GM20431 (cell line): ENCODE measurements around the gene GPX4.
"Not testable (repeated sequence)": the region's sequence is repeated elsewhere in the genome, so short reads cannot be mapped to it uniquely, and the experiment has no call there.

Experiments used
- in situ Hi-C: fragments of 300-500 bp; cut with MseI, MboI; formaldehyde crosslinking; loops from one replicate; pipeline ENCODE4 v1.15.0; 2020; ENCODE audit warnings: low sequenced_read_pairs; ENCODE audit not compliant: unreplicated experiment

The GPX4 gene

DNA sequence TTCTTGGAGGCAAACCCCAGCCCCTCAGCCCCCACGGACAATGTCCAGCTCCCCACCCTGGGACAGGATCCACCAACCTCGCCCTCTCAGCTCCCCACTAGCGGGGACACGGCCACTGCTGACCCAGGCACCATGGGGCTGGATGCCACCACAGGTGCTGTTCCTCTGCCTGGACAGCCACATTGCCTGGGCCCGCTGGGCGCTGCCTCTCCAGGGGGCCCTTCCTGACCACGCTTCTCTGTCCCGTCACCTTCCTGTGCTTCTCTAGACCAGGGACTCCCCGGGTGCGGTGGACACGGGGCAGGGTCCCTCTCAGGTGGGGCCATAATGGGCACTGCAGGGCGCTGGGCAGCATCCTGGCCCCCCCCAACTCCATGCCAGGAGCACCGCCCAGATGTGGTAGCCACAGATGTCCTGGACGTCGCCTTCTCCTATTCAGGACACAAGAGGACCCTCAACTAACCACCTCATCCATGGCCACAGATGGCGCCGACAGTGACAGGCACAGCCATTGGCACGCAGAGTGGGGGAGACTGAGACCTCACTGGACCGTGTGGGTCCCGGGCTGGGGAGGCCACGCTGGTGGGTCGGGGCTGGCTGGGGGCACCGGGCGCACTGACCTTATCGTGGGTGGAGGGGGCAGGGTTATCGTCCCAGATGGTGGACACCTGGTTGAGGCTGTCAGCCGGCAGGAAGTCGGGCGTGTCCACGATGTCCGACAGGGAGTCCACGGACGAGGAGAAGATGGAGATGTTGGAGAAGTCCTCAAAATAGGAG lies 23.4 kb downstream of the GPX4 start:
- in situ Hi-C loops: no loop called here

DNA sequence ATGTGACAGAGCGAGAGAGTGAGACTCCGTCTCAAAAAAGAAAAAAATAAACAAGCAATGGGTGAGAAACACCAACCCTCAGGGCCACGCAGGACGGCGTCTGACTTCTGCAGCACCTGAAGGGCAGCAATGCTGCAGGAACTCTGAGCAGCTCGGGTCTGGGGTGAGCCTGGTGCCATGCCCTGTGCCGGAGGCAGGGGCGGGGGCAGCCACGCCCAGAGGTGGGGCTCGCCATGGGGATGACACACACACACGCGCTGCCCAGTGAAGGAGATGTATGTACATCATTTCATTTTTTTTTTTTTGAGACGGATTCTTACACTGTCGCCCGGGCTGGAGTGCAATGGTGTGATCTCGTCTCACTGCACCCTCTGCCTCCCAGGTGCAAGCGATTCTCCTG lies 24.3 kb downstream of the GPX4 start:
- in situ Hi-C loops: no loop called here

DNA sequence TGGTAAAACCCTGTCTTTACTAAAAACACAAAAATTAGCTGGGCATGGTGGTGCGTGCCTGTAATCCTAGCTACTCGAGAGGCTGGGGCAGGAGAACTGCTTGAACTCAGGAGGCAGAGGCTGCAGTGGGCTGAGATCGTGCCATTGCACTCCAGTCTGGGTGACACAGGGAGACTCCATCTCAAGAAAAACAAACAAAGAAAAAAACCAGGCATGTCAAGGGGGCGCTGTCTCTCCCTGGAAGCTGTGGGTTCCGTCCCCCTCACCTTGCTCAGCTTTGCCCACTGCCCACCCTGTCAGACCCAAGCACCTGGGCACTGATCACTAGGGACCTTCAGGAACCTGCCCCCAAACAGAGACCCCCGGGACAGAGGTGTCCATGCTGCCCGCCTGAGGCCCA lies 25.3 kb downstream of the GPX4 start:
- in situ Hi-C loops: not testable (repeated sequence)

DNA sequence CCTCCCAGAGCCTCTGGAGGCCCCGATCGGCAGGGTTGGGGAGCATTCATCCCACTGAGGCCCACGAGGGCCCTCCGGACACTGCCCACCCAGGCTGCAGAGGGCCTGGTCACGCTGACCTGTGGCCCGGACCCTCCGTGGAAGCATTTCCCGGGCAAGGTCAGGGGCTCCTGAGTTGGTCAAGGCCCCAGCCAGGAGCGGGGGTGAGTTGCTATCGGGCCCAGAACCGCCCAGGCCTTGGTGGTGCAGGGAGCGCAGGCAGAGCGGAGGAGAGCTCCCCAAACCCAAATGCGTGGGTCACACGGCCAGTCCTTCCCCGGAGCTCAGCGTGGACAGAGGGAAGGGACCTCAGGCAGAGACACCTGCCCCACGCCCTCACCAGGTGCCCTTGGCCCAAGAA lies 25.7 kb downstream of the GPX4 start:
- in situ Hi-C loops: no loop called here

DNA sequence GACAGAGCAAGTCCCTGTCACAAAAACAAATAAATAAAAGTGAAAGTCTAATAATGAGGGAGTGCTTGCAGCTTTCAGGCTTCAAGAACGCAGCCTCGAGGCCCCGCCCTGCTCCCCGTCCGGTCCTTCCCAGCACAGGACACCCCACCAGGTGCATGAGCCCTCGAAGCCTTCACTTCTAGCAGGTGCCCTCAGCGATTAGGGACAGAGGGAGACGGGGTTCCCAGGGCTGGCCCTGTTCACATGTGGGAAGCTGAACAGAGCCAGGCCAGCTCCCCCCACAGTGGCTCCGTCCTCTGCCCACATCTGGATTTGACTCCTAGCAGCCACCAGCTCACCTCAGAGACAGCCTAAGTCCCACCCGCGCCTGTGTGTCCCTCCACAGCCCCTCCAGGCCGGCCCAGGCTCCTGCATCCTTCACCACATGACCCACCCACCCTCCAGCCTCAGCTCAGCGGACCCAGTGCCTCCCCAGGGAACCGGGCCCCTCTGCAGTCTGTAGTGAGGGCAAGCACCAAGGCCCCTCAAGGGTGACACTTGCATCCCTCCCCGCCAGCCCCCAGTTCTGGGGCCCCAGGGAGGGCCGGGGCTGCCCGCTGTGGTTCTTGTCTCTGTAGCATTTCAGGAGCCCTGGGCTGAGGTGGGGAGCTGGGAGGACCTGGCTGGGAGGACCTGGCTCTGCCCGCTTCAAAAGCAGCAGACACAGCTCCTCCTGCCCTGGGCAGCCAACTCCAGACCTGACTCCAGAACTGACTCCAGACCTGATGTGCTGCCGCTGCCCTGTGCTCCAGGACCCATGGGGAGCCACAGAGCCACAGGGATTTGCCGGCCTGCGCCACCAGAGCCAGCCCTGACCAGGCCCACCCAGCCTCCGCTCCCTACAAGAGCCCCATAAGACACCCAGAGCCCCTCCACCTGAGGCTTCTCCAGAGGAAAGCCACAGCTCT lies 27.2 kb downstream of the GPX4 start:
- in situ Hi-C loops: no loop called here

DNA sequence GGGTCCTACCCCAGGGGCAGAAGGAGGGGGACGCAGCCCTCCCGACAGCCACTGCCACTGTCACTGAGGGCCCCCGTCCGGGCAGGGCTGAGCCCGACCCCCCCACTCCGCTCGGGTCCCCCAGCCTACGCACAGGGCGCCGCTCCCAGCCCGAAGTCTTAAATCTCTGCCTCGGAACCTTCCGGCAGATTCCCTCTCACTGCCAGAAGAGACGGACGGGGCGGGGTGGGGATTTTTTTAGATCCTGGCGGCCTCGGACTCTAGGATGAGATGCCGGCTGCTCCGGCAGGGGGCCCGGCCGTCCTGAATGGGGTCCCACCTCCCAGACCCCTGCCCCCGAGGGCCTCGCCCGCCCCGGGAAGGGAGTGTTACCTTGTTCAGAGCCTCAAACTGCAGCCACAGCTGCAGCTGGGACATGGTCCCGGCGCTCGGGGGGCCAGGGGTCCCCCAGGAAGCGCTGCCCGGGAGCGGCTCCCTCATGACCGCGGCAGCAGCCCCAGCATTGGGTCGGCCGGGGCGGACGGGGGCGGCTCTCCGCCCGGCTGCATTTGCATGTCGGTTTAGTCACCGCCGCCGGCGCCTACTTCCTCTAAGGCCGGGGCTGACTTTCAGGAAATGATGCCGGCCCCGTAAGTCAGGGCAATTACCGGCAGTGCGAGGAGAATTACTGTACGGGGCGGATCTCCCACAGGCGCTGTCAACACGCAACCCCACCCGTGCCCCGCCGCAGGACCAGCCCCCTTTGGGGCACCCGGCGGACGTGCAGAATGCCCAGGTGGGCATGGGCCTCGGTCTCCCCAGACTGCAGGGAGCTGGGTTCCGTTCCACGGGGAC lies 28.1 kb downstream of the GPX4 start:
- in situ Hi-C loops: no loop called here

DNA sequence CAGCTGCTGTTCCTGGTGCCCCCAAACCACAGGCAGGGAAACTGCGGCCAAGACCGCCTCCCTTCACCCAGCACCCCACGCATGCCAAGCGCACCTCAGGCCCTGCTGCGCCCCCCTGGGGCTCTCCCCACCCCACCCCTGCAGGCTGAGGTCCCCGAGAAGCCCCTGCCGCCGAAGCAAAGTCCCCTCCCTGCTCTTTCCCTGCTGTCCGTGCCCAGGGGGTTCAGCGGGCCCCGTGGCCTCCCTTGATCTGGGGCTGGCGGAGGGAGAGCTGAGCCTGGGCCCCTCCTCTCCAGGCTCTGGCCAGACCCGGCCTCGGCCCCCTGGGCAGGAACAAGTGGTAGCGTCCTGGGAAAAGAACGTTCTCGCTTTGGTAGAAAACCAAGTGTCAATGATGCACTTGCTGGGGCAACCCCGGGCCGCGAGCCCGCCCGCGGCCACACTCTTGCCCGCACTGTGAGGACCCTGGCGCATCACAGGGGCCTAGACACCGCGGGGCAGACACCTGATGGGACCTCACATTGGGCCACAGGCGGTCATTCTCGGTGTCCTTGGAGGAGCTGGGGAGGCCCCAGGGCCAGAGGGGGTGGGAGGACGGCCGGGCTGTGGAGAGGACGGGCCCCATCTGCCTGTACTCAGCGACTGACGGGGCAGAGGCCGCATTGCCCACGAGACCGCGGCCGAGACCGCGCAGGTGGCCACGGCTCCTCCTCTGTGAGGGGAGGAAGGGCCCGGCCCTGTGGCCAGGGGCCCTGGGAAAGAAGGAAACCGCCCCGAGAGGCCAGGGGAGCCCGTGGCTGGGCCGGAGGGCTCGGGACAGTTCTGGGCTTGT lies 29.0 kb downstream of the GPX4 start:
- in situ Hi-C loops: no loop called here

DNA sequence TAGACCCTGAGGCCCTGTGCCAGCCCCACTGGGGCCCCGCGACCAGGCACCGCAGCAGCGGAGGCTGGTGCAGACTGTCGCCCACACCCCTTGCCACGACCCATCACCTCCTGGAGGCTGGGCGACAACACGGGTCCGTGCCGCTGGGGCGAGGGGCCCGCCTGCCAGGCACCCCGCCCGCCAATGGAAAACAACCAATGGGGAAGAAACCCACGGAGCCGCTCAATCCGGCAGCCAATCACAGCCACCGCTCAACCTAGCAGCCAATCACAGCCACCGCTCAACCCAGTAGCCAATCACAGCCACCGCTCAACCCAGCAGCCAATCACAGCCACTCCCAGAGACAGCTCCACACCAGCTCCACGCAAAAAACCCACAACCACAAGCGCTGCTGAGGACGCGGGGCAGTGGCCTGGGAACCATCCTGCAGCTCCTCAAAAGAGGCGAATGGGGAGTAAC lies 29.7 kb downstream of the GPX4 start:
- in situ Hi-C loops: no loop called here

DNA sequence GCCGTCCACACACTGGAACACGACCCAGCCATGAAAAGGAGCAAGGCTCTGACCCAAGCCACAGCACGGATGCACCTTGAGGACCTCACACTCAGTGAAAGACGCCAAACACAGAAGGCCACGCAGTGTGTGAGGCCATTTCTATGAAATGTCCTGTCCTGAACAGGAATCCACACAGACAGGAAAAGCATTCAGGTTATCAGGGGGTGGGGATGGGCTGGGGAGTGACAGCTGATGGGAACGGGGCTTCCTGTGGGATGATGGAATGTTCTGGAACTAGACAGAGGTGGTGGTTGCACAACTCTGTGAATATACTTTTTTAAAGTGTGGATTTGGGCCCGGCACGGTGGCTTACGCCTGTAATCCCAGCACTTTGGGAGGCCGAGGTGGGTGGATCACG lies 30.6 kb downstream of the GPX4 start:
- in situ Hi-C loops: no loop called here

DNA sequence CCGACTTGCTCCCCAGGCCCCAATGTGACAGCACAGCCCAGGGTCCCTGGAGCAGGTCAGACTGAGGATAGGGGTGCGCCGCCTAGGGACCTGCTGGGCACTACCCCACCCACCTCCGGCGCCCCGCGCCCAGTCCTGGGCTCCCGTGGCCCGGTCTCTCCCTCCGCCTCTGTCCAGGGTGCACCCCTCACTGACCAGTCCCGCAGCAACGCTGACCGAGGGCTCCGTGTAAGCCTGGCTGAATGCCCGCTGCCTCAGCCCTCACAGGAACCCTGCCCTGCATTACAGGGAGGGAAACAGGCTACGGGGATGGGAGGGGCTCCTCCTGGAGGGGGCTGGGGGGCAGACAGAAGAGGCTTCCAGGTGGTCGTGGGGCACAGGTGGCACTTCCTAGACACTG lies 31.7 kb downstream of the GPX4 start:
- in situ Hi-C loops: no loop called here

DNA sequence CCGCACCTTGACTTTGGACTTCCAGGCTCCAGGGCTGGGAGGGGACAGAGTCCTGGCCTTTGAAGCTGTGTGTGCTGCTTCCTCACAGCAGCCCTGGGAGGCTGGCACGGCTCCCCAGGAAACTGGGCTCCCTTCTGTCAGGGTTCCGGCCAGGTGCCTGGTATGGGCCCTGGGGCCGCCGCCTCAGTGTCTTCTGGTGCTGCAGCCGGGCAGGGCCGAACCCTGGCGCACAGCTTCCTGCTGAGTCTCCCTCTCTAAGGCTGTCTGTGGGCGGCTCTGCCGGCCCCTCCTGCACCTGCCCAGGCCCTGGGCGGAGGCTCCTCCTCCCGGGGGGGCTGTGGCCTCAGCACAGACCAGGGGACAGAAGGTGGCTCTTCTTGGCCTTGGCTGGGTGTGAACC lies 32.4 kb downstream of the GPX4 start:
- in situ Hi-C loops: no loop called here

DNA sequence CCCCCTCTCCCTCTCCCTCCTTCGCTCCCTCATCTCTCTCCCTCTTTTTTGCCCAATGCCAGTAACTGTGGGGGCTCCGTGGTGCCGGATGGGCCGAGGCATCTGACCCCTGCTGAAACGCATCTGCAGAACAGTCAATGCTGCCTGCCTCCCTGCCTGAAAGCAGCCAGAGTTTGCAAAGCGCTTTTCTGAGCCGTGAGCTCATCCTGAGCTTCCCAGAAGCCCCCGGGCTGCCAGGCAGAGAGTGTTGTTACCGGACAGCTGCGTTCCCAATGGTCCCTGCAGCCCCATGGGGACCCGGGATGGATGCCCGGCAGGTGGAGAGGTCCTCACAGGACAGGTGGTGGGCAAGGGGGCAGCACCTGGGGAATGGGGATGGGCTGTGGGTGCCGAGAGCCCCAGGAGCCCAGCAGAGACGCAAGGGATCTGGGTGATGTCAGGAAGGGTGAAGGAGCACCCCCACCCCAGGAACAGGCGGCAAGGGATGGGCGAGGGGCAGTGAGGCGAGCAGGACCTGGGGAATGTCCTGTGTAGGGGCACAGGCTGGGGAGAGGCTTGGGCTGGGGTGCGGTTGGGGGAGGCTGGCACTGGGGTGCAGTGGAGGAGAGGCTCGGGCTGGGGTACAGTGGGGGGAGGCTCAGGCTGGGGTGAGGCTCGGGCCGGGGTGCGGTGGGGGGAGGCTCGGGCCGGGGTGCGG lies 33.0 kb downstream of the GPX4 start:
- in situ Hi-C loops: no loop called here

DNA sequence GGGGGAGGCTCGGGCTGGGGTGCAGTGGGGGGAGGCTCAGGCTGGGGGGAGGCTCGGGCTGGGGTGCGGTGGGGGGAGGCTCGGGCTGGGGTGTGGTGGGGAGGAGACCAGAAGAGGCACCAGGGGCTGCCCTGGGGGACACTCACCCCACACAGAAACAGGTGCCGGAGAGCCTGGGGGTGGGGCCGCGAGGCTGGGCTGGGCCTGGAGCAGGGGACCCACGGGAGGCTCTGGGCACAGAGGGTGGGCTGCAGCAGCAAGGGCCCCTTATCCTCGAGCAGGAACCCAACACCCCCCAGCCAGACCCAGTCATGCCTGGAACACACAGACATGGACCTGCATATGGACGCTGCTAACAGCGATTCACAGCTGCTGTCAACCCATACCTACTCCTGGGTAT lies 34.3 kb downstream of the GPX4 start:
- in situ Hi-C loops: no loop called here

DNA sequence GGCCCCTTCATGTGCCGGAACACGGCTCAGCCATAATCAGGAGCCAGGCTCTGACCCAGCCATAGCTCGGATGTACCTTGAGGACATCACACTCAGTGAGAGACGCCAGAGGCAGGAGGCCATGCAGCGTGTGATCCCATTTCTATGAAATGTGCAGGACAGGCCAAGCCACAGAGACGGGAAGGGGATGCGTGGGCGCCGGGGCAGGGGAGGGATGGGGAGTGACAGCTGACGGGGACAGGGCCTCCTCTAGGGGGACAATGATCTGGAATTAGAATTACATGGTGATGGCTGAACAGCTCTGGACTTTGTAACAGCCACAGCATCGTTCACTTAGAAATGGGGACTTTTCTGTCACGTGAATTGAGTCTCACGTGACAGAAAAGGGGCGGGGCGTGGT lies 35.3 kb downstream of the GPX4 start:
- in situ Hi-C loops: no loop called here

DNA sequence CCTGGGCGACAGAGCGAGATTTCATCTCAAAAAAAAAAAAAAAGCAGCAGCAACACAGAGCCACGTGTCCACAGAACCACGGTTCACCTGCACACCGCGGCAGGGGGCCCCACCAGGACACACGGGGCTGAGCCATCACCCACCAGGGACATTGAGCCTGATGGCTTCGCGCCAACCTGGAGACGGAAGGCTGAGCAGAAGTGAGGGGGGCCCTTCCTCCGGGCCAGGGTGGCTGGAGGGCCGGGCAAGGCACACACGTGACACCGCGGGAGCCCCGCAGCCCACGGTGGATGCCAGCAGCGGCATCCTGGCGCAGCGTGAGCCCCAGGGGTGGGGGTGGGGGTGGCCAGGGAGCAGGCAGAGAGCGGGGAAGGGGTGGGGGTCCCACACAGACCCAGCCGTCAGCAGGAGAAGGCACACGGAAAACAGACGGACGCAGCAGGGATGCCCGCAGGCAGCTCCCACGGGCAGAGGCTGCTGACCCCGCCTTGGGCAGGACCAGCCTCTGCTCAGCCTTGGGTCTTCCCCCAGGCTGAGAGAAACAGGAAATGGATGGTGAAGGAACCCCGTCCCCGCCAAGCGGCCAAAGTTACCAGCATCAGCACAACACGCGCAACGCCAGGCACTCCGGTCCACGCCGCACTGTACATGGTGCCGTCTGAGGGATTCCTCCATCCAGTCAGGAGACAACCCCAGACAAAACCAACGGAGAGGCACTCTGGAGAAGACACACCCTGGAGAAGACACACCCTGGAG lies 36.7 kb downstream of the GPX4 start:
- in situ Hi-C loops: no loop called here

DNA sequence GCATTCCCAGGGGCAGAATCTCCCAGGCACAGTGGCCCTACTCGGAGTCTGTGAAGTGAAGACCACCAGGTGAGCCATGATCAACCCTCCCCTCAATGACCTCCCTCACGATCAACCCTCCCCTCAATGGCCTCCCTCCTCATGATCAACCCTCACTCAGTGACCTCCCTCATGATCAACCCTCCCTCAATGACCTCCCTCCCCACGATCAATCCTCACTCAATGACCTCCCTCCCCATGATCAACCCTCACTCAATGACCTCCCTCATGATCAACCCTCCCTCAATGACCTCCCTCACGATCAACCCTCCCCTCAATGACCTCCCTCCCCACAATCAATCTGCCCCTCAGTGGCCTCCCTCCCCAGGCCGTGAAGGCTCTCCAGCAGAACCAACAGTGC lies 38.1 kb downstream of the GPX4 start:
- in situ Hi-C loops: no loop called here

DNA sequence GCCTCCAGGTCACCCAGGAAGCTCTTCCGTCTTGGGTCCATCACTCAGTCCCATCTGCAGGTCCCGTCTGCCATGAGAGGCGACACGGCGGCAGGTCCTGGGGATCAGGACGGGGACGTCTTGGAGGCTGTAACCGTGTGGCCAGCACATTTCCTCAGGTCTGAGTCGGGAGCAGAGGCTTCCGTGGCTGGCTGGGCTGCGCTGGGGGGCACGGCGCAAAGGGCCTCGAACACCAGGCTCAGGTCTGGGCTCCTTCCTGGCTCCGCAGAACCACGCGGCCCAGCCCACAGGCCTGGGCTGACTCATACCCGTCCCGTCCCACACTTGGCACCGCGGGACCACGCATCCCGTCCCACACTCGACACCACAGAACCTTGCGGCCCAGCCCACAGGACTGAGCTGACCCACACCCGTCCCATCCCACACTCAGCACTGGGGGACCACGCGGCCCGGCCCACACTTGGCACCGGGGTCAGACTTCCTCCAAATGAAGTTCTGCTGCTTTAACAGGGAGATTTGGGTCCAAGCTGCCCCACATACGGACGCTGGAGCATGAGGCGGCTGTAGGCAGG lies 40.1 kb downstream of the GPX4 start:
- in situ Hi-C loops: no loop called here

DNA sequence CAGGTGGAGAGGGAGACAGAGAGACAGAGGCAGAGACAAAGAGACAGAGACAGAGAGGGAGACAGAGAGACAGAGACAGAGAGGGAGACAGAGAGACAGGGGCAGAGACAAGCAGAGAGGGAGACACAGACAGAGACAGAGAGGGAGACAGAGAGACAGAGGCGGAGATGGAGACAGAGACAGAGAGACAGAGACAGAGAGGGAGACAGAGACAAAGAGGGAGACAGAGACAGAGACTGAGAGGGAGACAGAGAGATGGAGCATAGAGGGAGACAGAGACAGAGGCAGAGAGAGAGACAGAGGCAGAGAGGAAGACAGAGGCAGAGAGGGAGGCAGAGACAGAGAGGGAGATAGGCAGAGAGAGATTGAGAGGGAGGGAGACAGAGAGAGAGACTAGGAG lies 40.9 kb downstream of the GPX4 start:
- in situ Hi-C loops: no loop called here
